Measurements from ENCODE around the gene TRAPPC2B.

- TF ChIP-seq CTCF (IDR thresholded peaks at IDR 0.05) (no peak), POLR2A (IDR thresholded peaks at IDR 0.05) (no peak)
Measured at GRCh38 chr19:57334191-57334590, 29.2 kb upstream of the TRAPPC2B start.
